Activated CD4-positive, alpha-beta T cell treated with anti-CD3 and anti-CD28 coated beads, Interleukin-2, amount 50 U/mL, for 4 hours (primary cell): ENCODE data around the gene PNN.
"Not testable (repeated sequence)": the region's sequence is repeated elsewhere in the genome, so short reads cannot be mapped to it uniquely, and the experiment has no call there.

Experiments used
- DNase-seq, 2 experiments: peaks; one replicate each; pipeline ENCODE4 v3.0.0-alpha.2; 2020

PNN gene

DNA sequence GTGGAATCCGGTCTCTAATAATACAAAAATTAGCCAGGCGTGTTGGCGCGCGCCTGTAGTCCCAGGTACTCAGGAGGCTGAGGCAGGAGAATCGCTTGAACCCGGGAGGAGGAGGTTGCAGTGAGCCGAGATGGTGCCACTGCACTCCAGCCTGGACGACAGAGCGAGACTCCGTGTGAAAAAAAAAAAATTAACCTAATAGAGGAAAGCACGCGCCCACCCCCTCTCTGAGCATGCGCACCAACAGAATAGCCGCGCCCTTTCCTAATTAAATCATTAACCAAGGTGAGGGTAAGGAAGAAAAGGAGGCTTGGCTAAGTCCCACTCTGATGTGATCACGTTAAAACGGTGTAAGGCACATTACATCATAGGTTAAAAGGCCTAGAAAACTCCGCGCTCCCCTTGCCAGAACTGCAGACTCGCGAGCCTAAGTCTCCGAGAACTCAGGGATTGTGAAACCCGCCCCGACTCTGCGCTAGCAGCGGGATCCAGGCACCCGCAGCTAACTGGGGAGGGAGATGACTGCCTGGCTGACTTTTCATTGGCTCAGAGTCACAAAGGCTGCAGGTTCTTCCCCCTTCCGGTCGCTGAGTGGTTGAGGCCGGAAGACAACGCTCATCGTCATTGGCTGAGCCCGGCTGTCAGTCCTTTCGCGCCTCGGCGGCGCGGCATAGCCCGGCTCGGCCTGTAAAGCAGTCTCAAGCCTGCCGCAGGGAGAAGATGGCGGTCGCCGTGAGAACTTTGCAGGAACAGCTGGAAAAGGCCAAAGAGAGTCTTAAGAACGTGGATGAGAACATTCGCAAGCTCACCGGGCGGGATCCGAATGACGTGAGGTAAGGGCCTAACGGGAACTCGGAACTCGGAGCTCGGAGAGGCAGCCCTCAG, at the start of gene PNN:
TSS of gene PNN (plus strand) at position 695 of the 885 bp plus-strand sequence. CDS start at position 721, 26 bp downstream.
- peak; percentile 94 to 96 for DNase-seq

DNA sequence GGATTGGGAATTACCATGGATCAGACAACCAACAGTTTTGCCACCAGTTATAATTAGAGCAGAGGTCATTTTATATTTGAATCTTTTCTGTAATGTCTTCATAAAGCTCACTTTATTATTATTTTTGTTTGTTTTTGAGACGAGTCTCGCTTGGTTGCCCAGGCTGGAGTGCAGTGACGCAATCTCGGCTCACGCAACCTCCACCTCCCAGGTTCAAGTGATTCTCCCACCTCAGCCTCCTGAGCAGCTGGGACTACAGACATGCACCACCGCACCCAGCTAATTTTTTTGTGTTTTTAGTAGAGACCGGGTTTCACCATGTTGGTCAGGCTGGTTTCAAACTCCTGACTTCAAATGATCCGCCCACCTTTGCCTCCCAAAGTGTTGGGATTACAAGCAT, 37.2 kb upstream of the PNN start:
- DNase-seq: not testable (repeated sequence)

DNA sequence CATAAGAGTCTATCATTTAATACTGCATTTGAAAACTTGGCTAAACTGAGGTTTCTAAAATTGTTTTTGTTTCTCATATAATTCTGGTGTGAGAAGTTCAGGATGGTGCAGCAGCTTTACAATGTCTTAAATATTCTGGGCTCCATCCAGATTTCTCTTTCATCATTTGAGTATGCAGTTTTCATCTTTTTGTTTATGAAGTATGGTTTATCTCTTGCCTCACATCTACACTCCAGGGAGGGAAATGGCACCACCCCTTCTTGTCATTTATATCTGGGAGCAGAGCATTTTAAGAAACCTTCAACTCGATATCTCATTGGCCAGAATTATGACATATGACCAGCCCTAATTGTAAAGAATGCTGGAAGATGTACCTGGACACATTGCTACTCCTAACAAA, 36.6 kb upstream of the PNN start:
- DNase-seq: no peak

DNA sequence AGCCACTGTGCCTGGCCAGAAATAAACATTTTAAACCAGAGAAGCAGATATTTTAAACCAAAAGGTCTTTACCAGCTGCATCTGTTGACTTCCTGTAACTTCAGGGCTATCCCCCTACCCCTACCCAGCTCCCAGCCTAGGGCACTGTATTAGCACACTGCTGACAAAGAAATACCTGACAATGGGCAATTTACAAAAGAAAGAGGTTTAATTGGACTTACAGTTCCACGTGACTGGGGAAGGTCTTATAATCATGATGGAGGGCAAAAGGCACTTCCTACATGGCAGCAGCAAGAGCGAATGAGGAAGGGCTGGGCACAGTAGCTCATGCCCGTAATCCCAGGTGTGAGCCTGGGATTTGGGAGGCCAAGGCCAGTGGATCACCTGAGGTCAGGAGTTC, 34.9 kb upstream of the PNN start:
- DNase-seq: no peak

DNA sequence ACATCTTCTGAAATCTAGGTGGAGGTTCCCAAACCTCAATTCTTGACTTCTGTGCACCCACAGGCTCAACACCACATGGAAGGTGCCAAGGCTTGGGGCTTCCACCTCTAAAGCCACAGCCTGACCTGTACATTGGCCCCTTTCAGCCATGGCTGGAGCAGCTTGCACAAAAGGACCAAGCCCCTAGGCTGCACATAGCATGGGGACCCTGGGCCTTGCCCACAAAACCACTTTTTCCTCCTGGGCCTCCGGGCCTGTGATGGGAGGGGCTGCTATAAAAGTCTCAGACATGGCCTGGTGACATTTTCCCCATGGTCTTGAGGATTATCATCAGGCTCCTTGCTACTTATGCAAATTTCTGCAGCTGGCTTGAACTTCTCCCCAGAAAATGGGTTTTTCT, 33.4 kb upstream of the PNN start:
- DNase-seq: not testable (repeated sequence)

DNA sequence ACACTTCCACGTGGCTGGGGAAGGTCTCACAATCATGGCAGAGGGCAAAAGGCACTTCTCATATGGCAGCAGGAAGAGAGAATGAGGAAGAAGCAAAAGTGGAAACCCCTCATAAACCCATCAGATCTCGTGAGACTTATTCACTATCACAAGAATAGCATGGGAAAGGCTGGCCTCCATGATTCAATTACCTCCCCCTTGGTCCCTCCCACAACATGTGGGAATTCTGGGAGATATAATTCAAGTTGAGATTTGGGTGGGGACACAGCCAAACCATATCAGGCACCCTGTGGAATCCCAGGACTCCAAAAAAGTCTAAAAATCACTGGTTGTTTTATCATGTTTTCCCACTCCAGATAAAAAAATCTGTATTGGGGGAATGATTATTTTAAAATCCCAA, 31.8 kb upstream of the PNN start:
- DNase-seq: not testable (repeated sequence)

DNA sequence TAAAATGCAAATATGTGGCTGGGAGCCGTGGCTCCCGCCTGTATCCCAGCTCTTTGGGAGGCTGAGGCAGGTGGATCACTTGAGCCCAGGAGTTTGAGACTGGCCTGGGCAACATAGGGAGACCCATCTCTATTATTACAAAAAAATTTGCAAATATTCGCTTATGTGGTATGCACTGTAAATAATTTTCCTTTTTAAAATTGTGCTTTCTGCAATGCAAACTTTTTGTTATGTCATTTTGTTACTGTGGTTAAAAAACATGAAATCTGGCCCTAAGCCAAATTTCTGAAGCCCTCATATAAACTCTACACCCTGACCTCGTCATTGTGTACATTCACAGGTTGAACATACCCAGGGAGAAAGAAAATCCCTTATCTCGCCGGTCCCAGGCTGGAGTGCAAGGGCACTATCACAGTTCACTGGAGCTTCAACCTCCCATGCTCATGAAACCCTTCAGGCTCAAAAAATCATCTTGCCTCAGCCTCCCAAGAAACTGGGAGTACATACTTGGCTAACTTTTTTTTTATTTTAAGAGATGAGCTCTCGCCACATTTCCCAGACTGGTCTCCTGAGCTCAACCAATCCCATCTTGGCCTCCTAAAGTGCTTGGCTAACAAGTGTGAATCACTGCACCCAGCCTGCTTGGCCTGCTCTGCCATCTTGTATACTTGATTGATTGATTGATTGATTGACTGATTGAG, 29.6 kb upstream of the PNN start:
- DNase-seq: no peak

DNA sequence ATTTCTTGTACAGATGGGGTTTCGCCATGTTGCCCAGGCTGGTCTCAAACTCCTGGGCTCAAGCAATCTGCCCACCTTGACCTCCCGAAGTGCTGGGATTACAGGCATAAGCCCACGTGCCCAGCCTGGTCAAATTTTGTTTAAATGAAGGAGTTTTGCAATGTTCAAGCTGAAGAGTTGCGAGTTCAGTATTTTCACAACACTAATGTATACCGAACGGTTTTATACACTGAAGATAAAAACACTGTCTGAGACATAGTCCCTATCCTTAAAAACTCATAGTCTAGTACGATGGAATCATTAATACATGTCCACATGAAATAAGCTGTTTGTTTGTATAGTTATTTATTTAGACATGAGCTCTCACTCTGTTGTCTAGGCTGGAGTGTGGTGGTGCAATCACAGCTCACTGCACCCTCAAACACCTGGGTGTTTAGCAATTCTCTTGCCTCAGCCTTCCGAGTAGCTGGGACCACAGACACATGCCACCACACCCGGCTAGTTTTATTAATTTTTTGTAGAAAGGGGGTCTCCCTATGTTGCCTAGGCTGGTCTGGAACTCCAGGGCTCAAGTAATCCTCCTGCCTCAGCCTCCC, 20.4 kb upstream of the PNN start:
- DNase-seq: no peak

DNA sequence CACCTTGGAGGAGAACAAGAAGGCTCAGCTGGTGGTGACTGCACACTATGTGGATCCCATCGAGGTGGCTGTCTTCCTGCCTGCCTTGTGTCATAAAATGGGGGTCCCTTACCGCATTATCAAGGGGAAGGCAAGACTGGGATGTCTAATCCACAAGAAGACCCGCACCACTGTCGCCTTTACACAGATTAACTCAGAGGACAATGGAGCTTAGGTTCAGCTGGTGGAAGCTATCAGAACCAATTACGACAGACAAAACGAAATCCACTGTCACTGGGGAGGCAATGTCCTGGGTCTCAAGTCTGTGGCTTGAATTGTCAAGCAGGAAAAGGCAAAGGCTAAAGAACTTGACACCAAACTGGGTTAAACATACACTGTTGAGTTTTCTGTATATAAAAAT, 17.6 kb upstream of the PNN start:
- DNase-seq: no peak

DNA sequence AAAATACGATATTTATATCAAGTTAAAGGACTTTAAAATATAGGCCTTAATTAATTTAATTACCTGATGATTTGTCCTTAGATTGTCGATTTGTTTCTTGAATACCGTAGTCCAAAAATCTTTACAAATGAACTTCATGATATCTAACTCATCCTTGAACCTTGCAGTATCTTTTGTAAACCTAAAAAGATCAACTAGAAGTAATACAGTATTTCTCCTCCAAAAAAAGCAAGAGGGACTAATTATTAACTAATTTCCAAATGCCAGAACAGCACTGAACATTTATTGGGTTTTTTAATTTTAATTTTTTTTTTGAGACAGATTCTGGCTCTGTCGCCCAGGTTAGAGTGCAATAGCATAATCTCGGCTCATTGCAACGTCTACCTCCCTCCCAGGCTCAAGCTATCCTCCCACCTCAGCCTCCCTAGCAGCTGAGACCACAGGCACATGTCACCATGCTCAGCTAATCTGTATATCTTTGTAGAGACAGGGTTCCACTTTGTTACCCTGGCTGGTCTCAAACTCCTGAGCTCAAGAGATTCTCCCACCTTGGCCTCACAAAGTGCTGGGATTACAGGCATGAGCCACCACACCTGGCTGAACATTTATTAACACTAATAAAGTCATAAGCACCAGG, 16.7 kb upstream of the PNN start:
- no peak for DNase-seq

DNA sequence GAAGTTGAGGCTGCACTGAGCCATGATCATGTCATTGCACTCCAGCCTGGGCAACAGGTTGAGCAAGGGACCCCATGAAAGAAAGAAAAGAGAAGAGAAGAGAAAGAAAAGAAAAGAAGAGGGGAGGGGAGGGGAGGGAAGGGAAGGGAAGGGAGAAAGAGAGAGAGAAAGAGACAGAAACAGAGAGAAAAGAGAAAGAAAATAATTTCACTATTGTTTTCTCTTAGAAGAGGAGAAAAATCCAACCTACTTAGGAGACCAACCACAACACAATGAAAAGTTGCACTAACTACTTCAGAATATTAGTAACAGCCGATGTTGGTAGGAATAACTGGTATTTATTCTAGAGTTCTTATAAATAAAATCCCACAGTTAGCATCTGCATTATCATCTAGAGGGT, 14.6 kb upstream of the PNN start:
- no peak for DNase-seq

DNA sequence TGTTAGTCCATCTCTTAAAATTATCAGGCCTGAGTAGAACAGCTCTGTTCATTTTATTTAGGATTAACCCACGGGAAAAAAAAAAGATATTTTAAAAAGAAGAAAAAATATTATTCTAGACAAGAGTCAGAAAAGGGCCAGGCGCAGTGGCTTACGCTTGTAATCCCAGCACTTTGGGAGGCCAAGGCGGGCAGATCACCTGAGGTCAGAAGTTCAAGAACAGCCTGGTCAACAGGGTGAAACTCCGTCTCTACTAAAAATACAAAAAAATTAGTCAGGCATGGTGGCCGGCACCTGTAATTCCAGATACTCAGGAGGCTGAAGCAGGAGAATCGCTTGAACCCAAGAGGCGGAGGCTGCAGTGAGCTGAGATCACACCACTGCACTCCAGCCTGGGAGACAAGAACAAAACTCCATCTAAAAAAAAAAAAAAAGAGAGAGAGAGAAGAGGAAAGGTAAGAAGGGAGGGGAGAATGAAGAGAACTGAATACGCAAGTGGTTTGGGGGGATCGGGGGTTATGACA, 7.2 kb upstream of the PNN start:
- not testable (repeated sequence) for DNase-seq

DNA sequence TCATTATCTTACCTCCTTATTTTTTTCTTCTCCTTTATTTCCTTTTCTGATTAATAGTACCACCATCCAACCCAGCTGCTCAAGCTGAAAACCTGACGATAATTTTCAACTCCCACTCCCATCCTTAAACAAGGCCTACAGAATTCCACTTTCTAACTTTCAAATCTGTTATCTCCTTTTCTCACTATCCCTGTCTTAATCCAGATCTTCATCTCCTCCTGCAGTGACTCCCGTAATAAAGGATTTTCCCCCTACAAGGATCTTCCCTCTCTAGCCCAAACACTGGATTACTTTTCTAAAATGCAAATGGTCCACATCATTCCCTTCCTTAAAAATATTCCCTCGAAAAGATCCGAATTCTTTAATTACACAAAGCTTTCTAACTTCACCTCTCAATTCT, 6.5 kb upstream of the PNN start:
- no peak for DNase-seq

DNA sequence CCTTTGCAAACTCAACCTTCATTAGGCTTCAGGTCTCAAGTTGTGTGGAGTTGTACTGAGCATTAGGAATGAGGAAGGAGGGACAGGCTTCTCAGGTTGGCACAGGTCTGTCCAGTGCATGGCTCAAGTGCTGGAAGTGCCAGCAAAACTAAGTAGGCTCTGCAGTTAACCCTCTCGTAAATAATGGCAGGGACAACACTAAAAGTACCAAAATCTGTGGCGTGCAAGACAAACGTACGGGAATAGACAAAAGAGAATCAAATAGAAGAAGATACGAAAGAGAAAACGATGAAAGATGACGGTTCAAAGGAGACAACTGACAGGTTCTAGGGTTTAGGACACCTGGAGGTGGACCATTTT, 5.5 kb upstream of the PNN start:
- DNase-seq: no peak

DNA sequence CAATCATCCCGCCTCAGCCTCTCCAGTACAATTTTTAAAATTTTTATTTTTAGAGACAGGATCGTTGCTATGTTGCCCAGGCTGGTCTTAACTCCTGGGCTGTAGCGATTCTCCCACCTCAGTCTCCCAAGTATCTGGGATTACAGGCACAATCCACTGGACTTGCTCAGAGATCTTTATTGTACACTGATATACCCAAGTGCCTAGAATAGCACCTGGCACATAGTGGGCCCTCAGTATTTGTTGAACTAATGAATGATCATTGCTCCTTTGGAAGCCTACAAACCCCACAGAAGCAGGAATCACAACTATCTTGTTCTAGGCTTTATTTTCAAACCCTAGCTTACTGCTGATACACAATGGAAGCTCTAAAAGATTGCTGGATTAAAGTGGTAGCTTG, 1.9 kb upstream of the PNN start:
- DNase-seq: no peak

DNA sequence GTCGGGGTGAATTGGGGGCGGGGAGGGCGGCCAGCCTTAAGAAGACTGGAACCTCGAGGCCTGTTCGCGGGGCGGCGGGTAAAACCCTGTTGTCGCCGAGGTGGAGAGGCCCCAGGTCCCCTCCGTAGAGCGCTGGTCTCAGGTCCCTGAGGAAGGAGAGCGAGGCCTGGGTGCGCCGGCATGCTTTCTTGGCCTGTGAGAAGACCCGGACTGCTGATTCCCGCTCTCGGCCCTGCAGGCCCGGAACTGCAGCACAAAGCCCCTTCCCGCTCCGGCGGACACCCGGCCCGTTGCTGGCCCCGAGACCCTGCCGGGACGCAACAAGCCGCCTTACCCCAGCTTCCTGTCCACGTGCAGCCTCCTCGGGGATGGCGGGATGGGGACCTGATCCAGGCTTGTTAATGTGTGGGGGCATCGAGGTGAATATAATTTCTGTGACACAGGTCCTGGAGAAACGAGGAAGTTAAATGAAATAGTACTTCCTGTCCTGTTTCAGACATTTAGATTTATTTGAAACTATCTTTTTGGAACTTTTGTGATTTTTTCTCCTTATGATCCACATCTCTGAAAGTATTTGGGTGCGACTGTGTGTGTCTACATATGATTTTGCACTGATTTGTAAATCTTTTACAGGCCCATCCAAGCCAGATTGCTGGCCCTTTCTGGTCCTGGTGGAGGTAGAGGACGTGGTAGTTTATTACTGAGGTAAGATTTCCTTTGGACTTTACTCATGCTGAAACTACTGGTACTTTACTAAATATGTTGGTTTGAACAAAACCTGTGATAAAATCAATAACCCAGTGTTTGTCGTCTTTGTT, 600 bp downstream of the PNN start:
- DNase-seq: no peak

DNA sequence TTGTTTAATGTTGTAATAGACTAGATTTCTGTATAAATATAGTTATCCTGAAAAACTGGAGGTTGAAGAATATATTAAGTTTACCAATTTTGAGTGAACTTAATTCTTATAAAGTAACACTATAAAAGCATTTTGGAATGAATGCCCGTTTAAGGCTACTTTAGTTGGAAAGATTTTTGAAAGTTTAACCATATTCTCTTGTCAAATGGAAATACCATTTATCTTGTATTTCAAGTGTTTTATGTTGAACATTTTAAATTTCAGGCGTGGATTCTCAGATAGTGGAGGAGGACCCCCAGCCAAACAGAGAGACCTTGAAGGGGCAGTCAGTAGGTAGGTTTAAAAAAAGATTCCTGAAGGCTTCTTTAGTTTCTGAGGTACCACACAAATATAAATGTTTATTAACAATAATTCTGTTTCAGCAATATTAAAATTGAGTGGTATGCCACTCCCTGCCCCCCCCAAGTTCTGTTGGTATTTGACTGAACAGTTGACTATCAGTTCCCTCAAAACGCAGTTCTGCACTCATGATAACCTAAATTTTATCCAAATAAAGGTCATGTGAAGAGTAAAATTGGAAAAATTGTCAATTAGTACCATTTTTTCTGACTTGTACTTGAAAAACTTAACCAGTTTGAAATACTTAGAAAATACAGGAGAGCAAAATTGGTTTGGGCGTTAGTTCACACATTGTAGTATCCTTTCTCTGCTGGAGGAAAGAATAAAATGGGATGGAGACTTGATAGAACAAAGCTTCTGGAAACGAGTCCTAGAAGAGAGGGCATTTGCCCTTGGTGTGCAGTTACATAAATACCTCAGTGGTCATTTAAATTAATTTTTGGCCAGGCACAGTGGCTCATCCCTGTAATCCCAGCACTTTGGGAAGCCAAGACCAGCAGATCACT, 1.5 kb downstream of the PNN start:
- no peak for DNase-seq

DNA sequence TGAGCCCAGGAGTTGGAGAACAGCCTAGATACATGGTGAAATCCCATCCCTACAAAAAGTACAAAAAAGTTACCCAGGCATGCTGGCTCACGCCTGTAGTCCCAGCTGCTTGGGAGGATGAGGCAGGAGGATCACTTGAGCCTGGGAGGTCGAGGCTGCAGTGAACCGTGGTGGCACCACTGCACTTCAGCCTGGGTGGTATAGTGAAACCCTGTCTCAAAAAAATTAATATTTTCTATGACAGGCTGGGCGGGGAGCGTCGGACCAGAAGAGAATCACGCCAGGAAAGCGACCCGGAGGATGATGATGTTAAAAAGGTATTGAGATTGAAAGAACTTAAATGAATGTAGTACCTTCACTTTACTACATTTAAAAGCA, 2.1 kb downstream of the PNN start:
- DNase-seq: no peak

DNA sequence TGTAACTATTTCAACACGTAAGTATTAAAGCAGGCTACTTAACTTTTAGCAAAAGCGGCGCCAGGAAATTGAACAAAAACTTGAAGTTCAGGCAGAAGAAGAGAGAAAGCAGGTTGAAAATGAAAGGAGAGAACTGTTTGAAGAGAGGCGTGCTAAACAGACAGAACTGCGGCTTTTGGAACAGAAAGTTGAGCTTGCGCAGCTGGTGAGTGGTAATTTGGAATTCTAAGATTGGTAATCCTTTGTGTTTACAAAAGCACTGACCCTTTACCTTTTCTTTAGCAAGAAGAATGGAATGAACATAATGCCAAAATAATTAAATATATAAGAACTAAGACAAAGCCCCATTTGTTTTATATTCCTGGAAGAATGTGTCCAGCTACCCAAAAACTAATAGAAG, 4.0 kb downstream of the PNN start:
- no peak for DNase-seq

DNA sequence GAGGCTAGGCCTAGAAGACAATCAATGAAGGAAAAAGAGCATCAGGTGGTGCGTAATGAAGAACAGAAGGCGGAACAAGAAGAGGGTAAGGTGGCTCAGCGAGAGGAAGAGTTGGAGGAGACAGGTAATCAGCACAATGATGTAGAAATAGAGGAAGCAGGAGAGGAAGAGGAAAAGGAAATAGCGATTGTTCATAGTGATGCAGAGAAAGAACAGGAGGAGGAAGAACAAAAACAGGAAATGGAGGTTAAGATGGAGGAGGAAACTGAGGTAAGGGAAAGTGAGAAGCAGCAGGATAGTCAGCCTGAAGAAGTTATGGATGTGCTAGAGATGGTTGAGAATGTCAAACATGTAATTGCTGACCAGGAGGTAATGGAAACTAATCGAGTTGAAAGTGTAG, 5.5 kb downstream of the PNN start:
- DNase-seq: no peak

DNA sequence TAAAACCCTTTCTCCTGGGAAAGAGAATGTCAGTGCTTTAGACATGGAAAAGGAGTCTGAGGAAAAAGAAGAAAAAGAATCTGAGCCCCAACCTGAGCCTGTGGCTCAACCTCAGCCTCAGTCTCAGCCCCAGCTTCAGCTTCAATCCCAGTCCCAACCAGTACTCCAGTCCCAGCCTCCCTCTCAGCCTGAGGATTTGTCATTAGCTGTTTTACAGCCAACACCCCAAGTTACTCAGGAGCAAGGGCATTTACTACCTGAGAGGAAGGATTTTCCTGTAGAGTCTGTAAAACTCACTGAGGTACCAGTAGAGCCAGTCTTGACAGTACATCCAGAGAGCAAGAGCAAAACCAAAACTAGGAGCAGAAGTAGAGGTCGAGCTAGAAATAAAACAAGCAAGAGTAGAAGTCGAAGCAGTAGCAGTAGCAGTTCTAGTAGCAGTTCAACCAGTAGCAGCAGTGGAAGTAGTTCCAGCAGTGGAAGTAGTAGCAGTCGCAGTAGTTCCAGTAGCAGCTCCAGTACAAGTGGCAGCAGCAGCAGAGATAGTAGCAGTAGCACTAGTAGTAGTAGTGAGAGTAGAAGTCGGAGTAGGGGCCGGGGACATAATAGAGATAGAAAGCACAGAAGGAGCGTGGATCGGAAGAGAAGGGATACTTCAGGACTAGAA, 6.1 kb downstream of the PNN start:
- DNase-seq: no peak
